K562 (cell line): Measurements from ENCODE around the gene OXNAD1.

ENCODE experiments used
- ARNT ChIP-seq, 2 experiments: fragments of 450-650 bp; IDR thresholded peaks; 2 replicates each; pipeline ENCODE4 v1.6.1; 2016; ENCODE audit warnings: mild to moderate bottlenecking in 1 of 2
- CTCF ChIP-seq, 3 experiments: IDR thresholded peaks in 2 of 3; conservative IDR thresholded peaks in 1 of 3; 2 replicates each; pipeline ENCODE4 v1.5.1; 2011 to 2012; ENCODE audit warnings: low read length in 3 of 3, mild to moderate bottlenecking in 3 of 3, control low read depth in 2 of 3, improper control_type of control experiment in 1 of 3, inconsistent platforms in 1 of 3, low read depth in 1 of 3, mixed read lengths in 1 of 3, moderate library complexity in 1 of 3; ENCODE audit not compliant: insufficient read depth in 2 of 3
- CTCFL ChIP-seq: IDR thresholded peaks from 2 replicates; pipeline ENCODE4 v1.6.1; 2011; ENCODE audit warnings: borderline replicate concordance, low read depth, mild to moderate bottlenecking, moderate library complexity, low read length; ENCODE audit not compliant: insufficient read depth, poor library complexity, severe bottlenecking
- FOS ChIP-seq: IDR thresholded peaks from 3 replicates; pipeline ENCODE4 v1.6.1; 2011; ENCODE audit not compliant: insufficient read length; ENCODE audit errors: extremely low read depth
- FOXK2 ChIP-seq, 2 experiments: fragments of 450-650 bp; IDR thresholded peaks in 1 of 2; conservative IDR thresholded peaks in 1 of 2; 2 replicates each; pipeline ENCODE4 v1.6.1; 2016; ENCODE audit warnings: low read depth in 2 of 2, mild to moderate bottlenecking in 1 of 2
- SIX5 ChIP-seq, 2 experiments: IDR thresholded peaks; 2 replicates each; pipeline ENCODE4 v1.6.1; 2011; ENCODE audit warnings: low read length in 2 of 2, borderline replicate concordance in 1 of 2, low read depth in 1 of 2, mild to moderate bottlenecking in 1 of 2, moderate library complexity in 1 of 2; ENCODE audit not compliant: insufficient read depth in 1 of 2
- SREBF2 ChIP-seq: sonication (generic); formaldehyde crosslinking; IDR thresholded peaks from 2 replicates; pipeline ENCODE4 v1.4.0; 2020; ENCODE audit warnings: mild to moderate bottlenecking, missing genetic modification reagents
- TAF1 ChIP-seq: IDR thresholded peaks from 2 replicates; pipeline ENCODE4 v1.6.1; 2011; ENCODE audit warnings: mild to moderate bottlenecking, low read length, moderate library complexity; ENCODE audit not compliant: insufficient read depth, control insufficient read depth, severe bottlenecking; ENCODE audit errors: extremely low read depth
- ZNF561 ChIP-seq: fragments of 450-650 bp; formaldehyde crosslinking; conservative IDR thresholded peaks from 2 replicates; pipeline ENCODE4 v1.4.0; 2020; ENCODE audit warnings: mild to moderate bottlenecking, moderate library complexity
- TF ChIP-seq, protein P1 (sequence below): sonication (generic); formaldehyde crosslinking; IDR thresholded peaks from 2 replicates; pipeline ENCODE4 v1.9.0; 2022; ENCODE audit warnings: mild to moderate bottlenecking, missing genetic modification reagents
- TF ChIP-seq, protein P2 (sequence below): sonication (generic); formaldehyde crosslinking; IDR thresholded peaks from 2 replicates; pipeline ENCODE4 v1.8.1; 2022; ENCODE audit warnings: missing genetic modification reagents

DNA sequence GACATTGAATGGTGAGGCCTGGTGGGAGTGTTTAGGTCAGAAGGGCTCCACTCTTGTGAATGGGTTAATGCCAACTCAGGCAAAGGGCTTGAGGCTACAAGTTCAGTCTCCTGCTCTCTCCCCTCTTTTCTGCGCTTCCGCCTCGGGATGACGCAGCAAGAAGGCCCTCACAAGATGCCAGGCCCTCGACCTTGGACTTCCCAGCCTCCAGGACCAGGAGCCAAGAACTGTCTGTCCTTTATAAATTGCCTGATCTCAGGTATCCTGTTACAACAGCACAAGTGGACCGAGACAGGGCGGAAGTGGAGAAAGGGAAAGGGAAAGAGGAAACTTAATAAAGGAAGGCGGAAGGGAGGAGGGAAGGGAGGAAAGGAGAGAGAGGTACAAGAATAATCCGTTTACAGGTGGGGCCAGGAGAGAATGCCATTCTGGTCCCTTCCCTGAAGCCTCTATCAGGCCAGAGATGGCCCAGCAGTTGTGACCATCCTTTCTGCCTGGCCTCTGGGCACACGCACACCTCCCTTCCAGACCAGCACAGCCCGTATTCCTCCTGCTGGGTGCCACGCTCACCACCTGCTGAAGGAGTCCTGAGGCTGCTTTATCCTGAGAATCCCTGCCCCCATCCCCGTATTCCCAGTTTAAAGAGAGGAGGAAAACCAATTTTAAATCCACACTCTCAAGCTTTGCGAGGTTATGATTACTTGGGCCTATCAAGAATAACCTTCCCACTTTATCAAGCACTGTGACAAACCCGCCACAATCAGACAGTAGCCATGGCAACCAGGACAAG lies 64.2 kb downstream of the OXNAD1 start:
- TF ChIP-seq, protein P1, sequence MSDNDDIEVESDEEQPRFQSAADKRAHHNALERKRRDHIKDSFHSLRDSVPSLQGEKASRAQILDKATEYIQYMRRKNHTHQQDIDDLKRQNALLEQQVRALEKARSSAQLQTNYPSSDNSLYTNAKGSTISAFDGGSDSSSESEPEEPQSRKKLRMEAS (CRISPR knock-in tag): no peak
- TF ChIP-seq SREBF2 (CRISPR knock-in tag) (no peak), SIX5 (IDR thresholded peaks at IDR 0.05; ENCODE audit: borderline replicate concordance in 1 of 2, insufficient read depth in 1 of 2, low read depth in 1 of 2, low read length in 2 of 2) (no peak), TAF1 (no peak), ZNF561 (CRISPR knock-in tag) (no peak), CTCF (IDR thresholded peaks at IDR 0.05 in 2 of 3, conservative IDR thresholded peaks at IDR 0.05 in 1 of 3; ENCODE audit: insufficient read depth in 2 of 3, low read depth in 1 of 3, low read length in 3 of 3) (no peak), FOXK2 (conservative IDR thresholded peaks at IDR 0.05 in 1 of 2, IDR thresholded peaks at IDR 0.05 in 1 of 2; ENCODE audit: low read depth in 2 of 2) (no peak), ARNT (IDR thresholded peaks at IDR 0.05) (no peak), FOS (no peak), CTCFL (no peak)
- TF ChIP-seq, protein P2, sequence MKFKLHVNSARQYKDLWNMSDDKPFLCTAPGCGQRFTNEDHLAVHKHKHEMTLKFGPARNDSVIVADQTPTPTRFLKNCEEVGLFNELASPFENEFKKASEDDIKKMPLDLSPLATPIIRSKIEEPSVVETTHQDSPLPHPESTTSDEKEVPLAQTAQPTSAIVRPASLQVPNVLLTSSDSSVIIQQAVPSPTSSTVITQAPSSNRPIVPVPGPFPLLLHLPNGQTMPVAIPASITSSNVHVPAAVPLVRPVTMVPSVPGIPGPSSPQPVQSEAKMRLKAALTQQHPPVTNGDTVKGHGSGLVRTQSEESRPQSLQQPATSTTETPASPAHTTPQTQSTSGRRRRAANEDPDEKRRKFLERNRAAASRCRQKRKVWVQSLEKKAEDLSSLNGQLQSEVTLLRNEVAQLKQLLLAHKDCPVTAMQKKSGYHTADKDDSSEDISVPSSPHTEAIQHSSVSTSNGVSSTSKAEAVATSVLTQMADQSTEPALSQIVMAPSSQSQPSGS (CRISPR knock-in tag): no peak
